Thoracic aorta endothelial cell (primary cell): ENCODE results near the gene CARF. TPM values are rescaled to one million over a fixed set of nuclear protein-coding genes. Genes with fewer than 3 reads are reported as not detected.

Experiments used
- small RNA-seq: library from RNA; depleted of rRNA; stranded (forward); fragments of <200 nt; gene quantifications from one replicate; pipeline ENCODE3, GENCODE V24; 2012
- total RNA-seq: library from RNA; depleted of rRNA; stranded (reverse); fragments of >200 nt; gene quantifications from 2 replicates; pipeline ENCODE4 v1.2.3, GENCODE V29; 2012

Gene CARF, protein sequence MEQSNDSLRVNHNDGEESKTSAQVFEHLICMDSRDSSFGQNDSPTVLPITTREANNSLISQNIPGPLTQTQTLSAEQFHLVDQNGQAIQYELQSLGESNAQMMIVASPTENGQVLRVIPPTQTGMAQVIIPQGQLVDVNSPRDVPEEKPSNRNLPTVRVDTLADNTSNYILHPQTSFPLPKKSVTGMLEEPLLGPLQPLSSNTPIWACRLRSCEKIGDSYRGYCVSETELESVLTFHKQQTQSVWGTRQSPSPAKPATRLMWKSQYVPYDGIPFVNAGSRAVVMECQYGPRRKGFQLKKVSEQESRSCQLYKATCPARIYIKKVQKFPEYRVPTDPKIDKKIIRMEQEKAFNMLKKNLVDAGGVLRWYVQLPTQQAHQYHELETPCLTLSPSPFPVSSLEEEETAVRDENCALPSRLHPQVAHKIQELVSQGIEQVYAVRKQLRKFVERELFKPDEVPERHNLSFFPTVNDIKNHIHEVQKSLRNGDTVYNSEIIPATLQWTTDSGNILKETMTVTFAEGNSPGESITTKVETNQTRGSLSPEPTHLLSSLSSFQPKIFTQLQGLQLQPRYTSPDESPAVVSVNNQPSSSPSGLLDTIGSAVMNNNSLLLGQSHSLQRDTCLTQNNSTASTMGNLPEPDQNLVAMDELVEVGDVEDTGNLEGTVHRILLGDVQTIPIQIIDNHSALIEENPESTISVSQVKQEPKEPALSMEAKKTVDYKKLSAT
- total RNA-seq: 4.0 and 5.7 TPM in 2 replicates

GRCh38 chr2:202911512-202912341 is at the start of gene CARF, which contains the start of gene WDR12:
CARF (plus strand) TSS chr2:202912275; CDS start chr2:202941903, 29,628 bp downstream.
WDR12 (minus strand) TSS chr2:202911673; CDS start chr2:202911476, 197 bp downstream.

GRCh38 chr2:202871300-202872141 is 40.6 kb upstream of the CARF start, which contains the start of gene ICA1L:
ICA1L (minus strand) TSS chr2:202871766; CDS start chr2:202829009, 42,757 bp downstream.

GRCh38 chr2:203014456-203015199 is 102.6 kb downstream of the CARF start, which contains the start of gene NBEAL1:
NBEAL1 (plus strand) TSS chr2:203014875; CDS start chr2:203016385, 1,510 bp downstream.

Small RNA genes within 50 kb of the gene (small RNA-seq; reads per million reads assigned to genes)
- gene AC010900.2: not detected

Other genes with a start within 250 kb of the CARF start
- 4.1 and 6.4 TPM in 2 replicates for gene ICA1L, start 40.5 kb upstream of the CARF start, total RNA-seq
- 56.8 and 59.3 TPM in 2 replicates for gene WDR12, start 602 bp upstream of the CARF start, total RNA-seq
- 20.2 and 32.5 TPM in 2 replicates for gene NBEAL1, start 102.6 kb downstream of the CARF start, total RNA-seq